PC-3 (cell line): ENCODE results near the gene KDM3B. TPM values are rescaled to one million over a fixed set of nuclear protein-coding genes. Genes with fewer than 3 reads are reported as not detected.

Experiments used
- ATAC-seq: fragments of 200-7000 bp; cut with Tn5 transposase; 2 replicates; pipeline ENCODE4 v1.9.1; 2020; ENCODE audit warnings: mild to moderate bottlenecking, moderate library complexity
- BruUV-seq: library from RNA; stranded (reverse); fragments of 400-500 nt; replicated peaks from 2 replicates; lab custom pipeline; 2021; lab: Mats Ljungman, UMichigan
- CTCF ChIA-PET: fragments of 300-600 bp; sonication (Branson Sonifier 250); formaldehyde crosslinking; loops from one replicate; lab custom pipeline; 2022; ENCODE audit warnings: antibody characterized with exemption; lab: Charles Lee
- POLR2A ChIA-PET: fragments of 300-600 bp; sonication (Branson Sonifier 250); formaldehyde crosslinking; loops from one replicate; lab custom pipeline; 2022; ENCODE audit warnings: antibody characterized with exemption; ENCODE audit not compliant: unreplicated experiment; lab: Charles Lee
- DNase-seq: peaks from one replicate; pipeline ENCODE4 v3.0.0-alpha.2; 2015
- H2AFZ ChIP-seq: fragments of 300-600 bp; sonication (generic); 2 replicates; pipeline ENCODE4 v1.6.0; 2016; ENCODE audit warnings: antibody characterized with exemption, low read length
- H3F3A ChIP-seq: fragments of 300-600 bp; sonication (generic); one replicate; pipeline ENCODE4 v1.6.0; 2017; ENCODE audit warnings: antibody characterized with exemption, low read length, control low read depth, mild to moderate bottlenecking; ENCODE audit not compliant: unreplicated experiment
- H3K27ac ChIP-seq: fragments of 300-600 bp; sonication (generic); 2 replicates; pipeline ENCODE4 v1.5.1; 2016; ENCODE audit warnings: mild to moderate bottlenecking, low read length
- H3K27me3 ChIP-seq: fragments of 300-600 bp; sonication (generic); 2 replicates; pipeline ENCODE4 v1.6.1; 2016; ENCODE audit warnings: low read length, mixed read lengths
- H3K36me3 ChIP-seq: fragments of 300-600 bp; sonication (generic); 2 replicates; pipeline ENCODE4 v1.6.1; 2016; ENCODE audit warnings: low read depth, mixed run types, low read length, mixed read lengths
- H3K4me1 ChIP-seq: fragments of 300-600 bp; sonication (generic); 2 replicates; pipeline ENCODE4 v1.5.1; 2016; ENCODE audit warnings: low read length; ENCODE audit not compliant: insufficient read depth
- H3K4me2 ChIP-seq: fragments of 300-600 bp; sonication (generic); 2 replicates; pipeline ENCODE4 v1.6.0; 2016; ENCODE audit warnings: low read length
- H3K4me3 ChIP-seq: fragments of 300-600 bp; sonication (generic); 2 replicates; pipeline ENCODE4 v1.5.1; 2016; ENCODE audit warnings: mild to moderate bottlenecking, low read length, mixed read lengths
- H3K79me2 ChIP-seq: fragments of 300-600 bp; sonication (generic); 2 replicates; pipeline ENCODE4 v1.6.1; 2017; ENCODE audit warnings: low read length, mixed read lengths
- H3K9ac ChIP-seq: fragments of 300-600 bp; sonication (generic); 2 replicates; pipeline ENCODE4 v1.6.0; 2016; ENCODE audit warnings: mild to moderate bottlenecking, low read length
- H3K9me2 ChIP-seq: fragments of 300-600 bp; sonication (generic); replicated peaks from 2 replicates; pipeline ENCODE4 v1.6.1; 2016; ENCODE audit warnings: mixed run types, low read length, mixed read lengths
- H3K9me3 ChIP-seq: fragments of 300-600 bp; sonication (generic); 2 replicates; pipeline ENCODE4 v1.6.1; 2016; ENCODE audit warnings: low read length, mixed read lengths
- H4K20me1 ChIP-seq: fragments of 300-600 bp; sonication (generic); 2 replicates; pipeline ENCODE4 v1.6.1; 2016; ENCODE audit warnings: low read length, mixed read lengths
- CTCF ChIP-seq: fragments of 300-600 bp; sonication (generic); conservative IDR thresholded peaks from 2 replicates; pipeline ENCODE4 v1.5.1; 2017; ENCODE audit warnings: antibody characterized with exemption, low read depth, mild to moderate bottlenecking, low read length
- EZH2 ChIP-seq: fragments of 300-600 bp; sonication (generic); IDR thresholded peaks from one replicate; pipeline ENCODE4 v1.6.1; 2017; ENCODE audit warnings: antibody characterized with exemption, mild to moderate bottlenecking, low read length; ENCODE audit not compliant: unreplicated experiment
- EZH2phosphoT487 ChIP-seq: fragments of 300-600 bp; sonication (generic); IDR thresholded peaks from 2 replicates; pipeline ENCODE4 v1.6.1; 2018; ENCODE audit warnings: mild to moderate bottlenecking, antibody characterized with exemption, low read length, borderline replicate concordance
- intact Hi-C: fragments of 100-400 bp; cut with micrococcal nuclease; formaldehyde crosslinking; loops from 2 replicates; pipeline ENCODE4 v1.9.0; 2023
- total RNA-seq: library from RNA; depleted of rRNA; stranded (reverse); fragments of >200 nt; gene quantifications from 2 replicates; pipeline ENCODE4 v1.2.3, GENCODE V29; 2014

Gene KDM3B
- total RNA-seq, 1 experiment from 2014 or later: 21.7 TPM

- H3K4me2 ChIP-seq: no peak overlapping the region
- POLR2A ChIA-PET: no interaction called here
- no peaks in the 10 kb centered on the region for H3K9me2 ChIP-seq
- CTCF ChIA-PET: no interaction called here
- BruUV-seq: no TSS peak
- intact Hi-C loops: no loop called here
- no peak for DNase-seq
- no peak overlapping the region for H3K27ac ChIP-seq
- no peaks in the 10 kb centered on the region for H3K36me3 ChIP-seq
- no peak overlapping the region for H3K9ac ChIP-seq
- no peaks in the 10 kb centered on the region for H3K27me3 ChIP-seq
- no peaks in the 10 kb centered on the region for H3K4me1 ChIP-seq
- no peaks in the 10 kb centered on the region for H4K20me1 ChIP-seq
- TF ChIP-seq CTCF: no peak
- no peak for TF ChIP-seq EZH2
- TF ChIP-seq EZH2phosphoT487: no peak
- H2AFZ ChIP-seq: no peak overlapping the region
- no peak for ATAC-seq
- H3K79me2 ChIP-seq: peaks cover 71% of the 10 kb centered on the region
- H3K9me3 ChIP-seq: no peaks in the 10 kb centered on the region
- H3K4me3 ChIP-seq: no peak overlapping the region
- H3F3A ChIP-seq: no peaks in the 10 kb centered on the region
Observed at GRCh38 chr5:138369261-138369660, 16.8 kb downstream of the KDM3B start.

- POLR2A ChIA-PET: no interaction called here
- BruUV-seq: no TSS peak
- Histone ChIP-seq H3K4me3 (no peak overlapping the region), H3K4me2 (no peak overlapping the region), H3K9ac (no peak overlapping the region), H3K9me2 (no peaks in the 10 kb centered on the region), H2AFZ (no peak overlapping the region), H3K9me3 (no peaks in the 10 kb centered on the region), H3K36me3 (no peaks in the 10 kb centered on the region), H3K27me3 (no peaks in the 10 kb centered on the region), H3F3A (no peaks in the 10 kb centered on the region), H3K4me1 (no peaks in the 10 kb centered on the region), H3K79me2 (peaks cover 66% of the 10 kb centered on the region), H4K20me1 (no peaks in the 10 kb centered on the region), H3K27ac (no peak overlapping the region)
- DNase-seq (no peak), ATAC-seq (no peak)
- intact Hi-C loops: no loop called here
- CTCF ChIA-PET: no interaction called here
- TF ChIP-seq CTCF (no peak), EZH2phosphoT487 (no peak), EZH2 (no peak)
Observed at GRCh38 chr5:138369706-138370105, 17.2 kb downstream of the KDM3B start.

GRCh38 chr5:138370537-138370936 is 18.1 kb downstream of the KDM3B start:
- H3F3A ChIP-seq: no peaks in the 10 kb centered on the region
- DNase-seq (no peak), ATAC-seq (no peak)
- TF ChIP-seq EZH2phosphoT487: no peak
- no peak for TF ChIP-seq EZH2
- TF ChIP-seq CTCF: no peak
- CTCF ChIA-PET: interaction anchor here (0.5 kb wide), 1 partner anchor 56 kb away, joined by 5 read pairs; no protein-coding TSS in a partner anchor
- no peaks in the 10 kb centered on the region for H3K9me2 ChIP-seq
- H3K4me1 ChIP-seq: no peaks in the 10 kb centered on the region
- no peak overlapping the region for H3K4me3 ChIP-seq
- POLR2A ChIA-PET: no interaction called here
- H3K9ac ChIP-seq: no peak overlapping the region
- intact Hi-C loops: no loop called here
- no peak overlapping the region for H2AFZ ChIP-seq
- no peaks in the 10 kb centered on the region for H4K20me1 ChIP-seq
- no peaks in the 10 kb centered on the region for H3K36me3 ChIP-seq
- no peaks in the 10 kb centered on the region for H3K27me3 ChIP-seq
- no TSS peak for BruUV-seq
- H3K79me2 ChIP-seq: peaks cover 59% of the 10 kb centered on the region
- H3K9me3 ChIP-seq: no peaks in the 10 kb centered on the region
- H3K27ac ChIP-seq: no peak overlapping the region
- no peak overlapping the region for H3K4me2 ChIP-seq
